A673 (cell line): ENCODE data around the gene TOR1A. TPM values are rescaled to one million over a fixed set of nuclear protein-coding genes. Genes with fewer than 3 reads are reported as not detected.

Source experiments
- BruUV-seq: library from RNA; stranded (reverse); fragments of 400-500 nt; replicated peaks from 2 replicates; lab custom pipeline; 2021; lab: Mats Ljungman, UMichigan
- CTCF ChIA-PET: fragments of 300-600 bp; sonication (Branson Sonifier 250); formaldehyde crosslinking; loops from one replicate; lab custom pipeline; 2022; ENCODE audit warnings: antibody characterized with exemption; lab: Charles Lee
- POLR2A ChIA-PET: fragments of 300-600 bp; sonication (Branson Sonifier 250); formaldehyde crosslinking; loops from one replicate; lab custom pipeline; 2022; ENCODE audit warnings: antibody characterized with exemption; ENCODE audit not compliant: low non-redundant PET; lab: Charles Lee
- DNase-seq: peaks from one replicate; pipeline ENCODE4 v3.0.0-alpha.2; 2015; ENCODE audit warnings: low spot score
- H3K27ac ChIP-seq: fragments of 200-600 bp; sonication (generic); 2 replicates; pipeline ENCODE4 v1.5.1; 2016; ENCODE audit warnings: mixed run types, low read depth, mild to moderate bottlenecking, mixed read lengths, antibody characterized with exemption, low read length; ENCODE audit not compliant: poor library complexity, severe bottlenecking
- H3K27me3 ChIP-seq: fragments of 200-600 bp; sonication (generic); replicated peaks from 2 replicates; pipeline ENCODE4 v1.6.1; 2017; ENCODE audit warnings: mixed run types, low read depth, mild to moderate bottlenecking, mixed read lengths, antibody characterized with exemption, low read length; ENCODE audit not compliant: insufficient read depth, poor library complexity
- H3K36me3 ChIP-seq: fragments of 200-600 bp; sonication (generic); 2 replicates; pipeline ENCODE4 v1.6.1; 2016; ENCODE audit warnings: mixed run types, mild to moderate bottlenecking, mixed read lengths, antibody characterized with exemption, low read length; ENCODE audit not compliant: insufficient read depth, poor library complexity, severe bottlenecking
- H3K4me1 ChIP-seq: fragments of 200-600 bp; sonication (generic); 2 replicates; pipeline ENCODE4 v1.6.1; 2017; ENCODE audit warnings: mixed run types, mild to moderate bottlenecking, mixed read lengths, antibody characterized with exemption, low read length; ENCODE audit not compliant: insufficient read depth, poor library complexity, severe bottlenecking
- H3K4me3 ChIP-seq: fragments of 200-600 bp; sonication (generic); 2 replicates; pipeline ENCODE4 v1.5.1; 2016; ENCODE audit warnings: low read depth, mixed run types, mild to moderate bottlenecking, mixed read lengths, low read length; ENCODE audit not compliant: poor library complexity, severe bottlenecking
- H3K9me3 ChIP-seq: fragments of 200-600 bp; sonication (generic); 2 replicates; pipeline ENCODE4 v1.6.1; 2016; ENCODE audit warnings: mixed run types, low read depth, mild to moderate bottlenecking, mixed read lengths, antibody characterized with exemption, low read length; ENCODE audit not compliant: poor library complexity, severe bottlenecking
- EZH2 ChIP-seq: fragments of 200-600 bp; sonication (generic); IDR thresholded peaks from 2 replicates; pipeline ENCODE4 v1.6.1; 2017; ENCODE audit warnings: borderline replicate concordance, low read depth, mild to moderate bottlenecking, mixed read lengths, antibody characterized with exemption, low read length; ENCODE audit not compliant: poor library complexity, severe bottlenecking
- intact Hi-C: fragments of 100-400 bp; cut with micrococcal nuclease; formaldehyde crosslinking; loops from one replicate; pipeline ENCODE4 v1.10.0; 2022; ENCODE audit not compliant: unreplicated experiment
- total RNA-seq: library from RNA; stranded (reverse); gene quantifications from 2 replicates; pipeline ENCODE4 v1.2.3, GENCODE V29; 2021
- TF ChIP-seq, protein P1 (sequence below): fragments of 300-800, 200-600 bp; sonication (generic); conservative IDR thresholded peaks from 2 replicates; pipeline ENCODE4 v1.5.1; 2017; ENCODE audit warnings: low read depth, mild to moderate bottlenecking, antibody characterized with exemption, low read length, moderate library complexity, mixed read lengths

Gene TOR1A
- total RNA-seq, 1 experiment from 2014 or later, result 46.3 TPM

- Histone ChIP-seq H3K27me3 (no peaks in the 10 kb centered on the region), H3K36me3 (peaks cover 13% of the 10 kb centered on the region), H3K4me3 (no peak overlapping the region), H3K27ac (no peak overlapping the region), H3K9me3 (no peaks in the 10 kb centered on the region), H3K4me1 (no peaks in the 10 kb centered on the region)
- POLR2A ChIA-PET, result no interaction called here
- TF ChIP-seq, protein P1, sequence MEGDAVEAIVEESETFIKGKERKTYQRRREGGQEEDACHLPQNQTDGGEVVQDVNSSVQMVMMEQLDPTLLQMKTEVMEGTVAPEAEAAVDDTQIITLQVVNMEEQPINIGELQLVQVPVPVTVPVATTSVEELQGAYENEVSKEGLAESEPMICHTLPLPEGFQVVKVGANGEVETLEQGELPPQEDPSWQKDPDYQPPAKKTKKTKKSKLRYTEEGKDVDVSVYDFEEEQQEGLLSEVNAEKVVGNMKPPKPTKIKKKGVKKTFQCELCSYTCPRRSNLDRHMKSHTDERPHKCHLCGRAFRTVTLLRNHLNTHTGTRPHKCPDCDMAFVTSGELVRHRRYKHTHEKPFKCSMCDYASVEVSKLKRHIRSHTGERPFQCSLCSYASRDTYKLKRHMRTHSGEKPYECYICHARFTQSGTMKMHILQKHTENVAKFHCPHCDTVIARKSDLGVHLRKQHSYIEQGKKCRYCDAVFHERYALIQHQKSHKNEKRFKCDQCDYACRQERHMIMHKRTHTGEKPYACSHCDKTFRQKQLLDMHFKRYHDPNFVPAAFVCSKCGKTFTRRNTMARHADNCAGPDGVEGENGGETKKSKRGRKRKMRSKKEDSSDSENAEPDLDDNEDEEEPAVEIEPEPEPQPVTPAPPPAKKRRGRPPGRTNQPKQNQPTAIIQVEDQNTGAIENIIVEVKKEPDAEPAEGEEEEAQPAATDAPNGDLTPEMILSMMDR, result no peak
- no peak for TF ChIP-seq EZH2
- no TSS peak for BruUV-seq
- CTCF ChIA-PET, result no interaction called here
- DNase-seq, result no peak
- intact Hi-C loops, result no loop called here
These were observed 27.9 kb upstream of the TOR1A start for GRCh38 chr9:129851821-129852220.

DNA sequence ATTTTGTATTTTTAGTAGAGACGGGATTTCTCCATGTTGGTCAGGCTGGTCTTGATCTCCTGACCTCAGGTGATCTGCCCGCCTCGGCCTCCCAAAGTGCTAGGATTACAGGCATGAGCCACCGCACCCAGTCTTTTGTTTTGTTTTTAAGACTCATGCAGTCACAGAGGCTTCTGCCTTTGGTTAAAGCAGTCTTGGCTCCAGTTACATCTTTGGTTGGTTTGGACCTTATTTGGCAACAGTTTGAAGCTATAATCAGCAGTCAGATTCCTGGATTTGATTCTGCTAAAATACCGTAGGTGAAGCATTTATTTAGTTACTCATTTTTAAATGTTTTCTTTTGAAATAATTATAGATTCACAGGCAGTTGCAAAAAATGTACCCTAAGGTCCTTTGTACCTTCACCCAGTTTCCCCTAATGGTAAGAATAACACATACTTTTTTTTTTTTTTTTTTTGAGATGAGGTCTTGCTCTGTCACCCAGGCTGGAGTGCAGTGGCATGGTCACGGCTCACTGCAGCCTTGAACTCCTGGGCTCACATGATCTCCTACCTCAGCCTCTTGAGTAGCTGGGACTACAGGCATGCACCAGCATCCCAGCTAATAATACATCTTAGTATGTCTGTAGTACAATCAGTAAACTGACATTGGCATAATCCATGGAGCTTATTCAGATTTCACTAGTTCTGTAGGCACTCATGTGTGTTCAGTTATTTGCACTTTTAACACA lies 27.1 kb upstream of the TOR1A start:
- ChIA-PET POLR2A (no interaction called here), CTCF (no interaction called here)
- Histone ChIP-seq H3K4me3 (no peak overlapping the region), H3K27ac (no peak overlapping the region), H3K9me3 (no peaks in the 10 kb centered on the region), H3K27me3 (no peaks in the 10 kb centered on the region), H3K36me3 (peaks cover 13% of the 10 kb centered on the region), H3K4me1 (no peaks in the 10 kb centered on the region)
- TF ChIP-seq, protein P1, result no peak
- no peak for TF ChIP-seq EZH2
- no TSS peak for BruUV-seq
- DNase-seq, result no peak
- intact Hi-C loops, result no loop called here

- no peaks in the 10 kb centered on the region for H3K9me3 ChIP-seq
- no peak overlapping the region for H3K4me3 ChIP-seq
- ChIA-PET CTCF (no interaction called here), POLR2A (no interaction called here)
- no peak for DNase-seq
- H3K27ac ChIP-seq, result no peak overlapping the region
- intact Hi-C loops, result no loop called here
- peaks cover 12% of the 10 kb centered on the region for H3K36me3 ChIP-seq
- no peaks in the 10 kb centered on the region for H3K4me1 ChIP-seq
- no TSS peak for BruUV-seq
- no peaks in the 10 kb centered on the region for H3K27me3 ChIP-seq
- TF ChIP-seq, protein P1, result no peak
- TF ChIP-seq EZH2, result no peak
These were observed 26.0 kb upstream of the TOR1A start for GRCh38 chr9:129849901-129850300.
